KMS-11 (cell line): ENCODE results near the gene PIK3CG.
"Not testable (repeated sequence)": the region's sequence is repeated elsewhere in the genome, so short reads cannot be mapped to it uniquely, and the experiment has no call there.

Source experiments
- H2AFZ ChIP-seq: fragments of 200-600 bp; sonication (generic); 2 replicates; pipeline ENCODE4 v1.6.1; 2016; ENCODE audit warnings: antibody characterized with exemption, mixed run types, low read depth
- H3K27ac ChIP-seq: fragments of 200-600 bp; sonication (generic); 2 replicates; pipeline ENCODE4 v1.6.1; 2016; ENCODE audit warnings: mild to moderate bottlenecking, mixed run types
- H3K27me3 ChIP-seq: fragments of 200-600 bp; sonication (generic); 2 replicates; pipeline ENCODE4 v1.6.1; 2017; ENCODE audit warnings: mild to moderate bottlenecking, low read depth, mixed run types, moderate library complexity; ENCODE audit not compliant: insufficient read depth
- H3K36me3 ChIP-seq: fragments of 200-600 bp; sonication (generic); 2 replicates; pipeline ENCODE4 v1.6.1; 2017; ENCODE audit warnings: mild to moderate bottlenecking, mixed run types; ENCODE audit not compliant: insufficient read depth
- H3K4me1 ChIP-seq: fragments of 200-600 bp; sonication (generic); 2 replicates; pipeline ENCODE4 v1.6.1; 2016; ENCODE audit warnings: mild to moderate bottlenecking, low read depth, mixed run types; ENCODE audit not compliant: poor library complexity, severe bottlenecking
- H3K4me2 ChIP-seq: fragments of 200-600 bp; sonication (generic); 2 replicates; pipeline ENCODE4 v1.7.0; 2016; ENCODE audit warnings: mild to moderate bottlenecking, mixed run types
- H3K4me3 ChIP-seq: fragments of 200-600 bp; sonication (generic); IDR thresholded peaks from 2 replicates; pipeline ENCODE4 v1.6.1; 2017; ENCODE audit warnings: low read depth, low read length, mixed read lengths; ENCODE audit not compliant: insufficient read depth
- H3K79me2 ChIP-seq: fragments of 200-600 bp; sonication (generic); 2 replicates; pipeline ENCODE4 v1.6.1; 2016; ENCODE audit warnings: low read depth, mixed run types; ENCODE audit not compliant: insufficient read depth
- H3K9ac ChIP-seq: fragments of 200-600 bp; sonication (generic); 2 replicates; pipeline ENCODE4 v1.6.1; 2016; ENCODE audit warnings: mild to moderate bottlenecking, mixed run types
- H4K20me1 ChIP-seq: fragments of 200-600 bp; sonication (generic); 2 replicates; pipeline ENCODE4 v1.6.1; 2016; ENCODE audit warnings: mild to moderate bottlenecking, mixed run types; ENCODE audit not compliant: insufficient read depth
- TF ChIP-seq, protein P1 (sequence below): fragments of 200-600 bp; sonication (generic); conservative IDR thresholded peaks from 2 replicates; pipeline ENCODE4 v1.6.1; 2017; ENCODE audit warnings: low read depth, mild to moderate bottlenecking, antibody characterized with exemption, low read length, moderate library complexity, mixed read lengths

PIK3CG gene

DNA sequence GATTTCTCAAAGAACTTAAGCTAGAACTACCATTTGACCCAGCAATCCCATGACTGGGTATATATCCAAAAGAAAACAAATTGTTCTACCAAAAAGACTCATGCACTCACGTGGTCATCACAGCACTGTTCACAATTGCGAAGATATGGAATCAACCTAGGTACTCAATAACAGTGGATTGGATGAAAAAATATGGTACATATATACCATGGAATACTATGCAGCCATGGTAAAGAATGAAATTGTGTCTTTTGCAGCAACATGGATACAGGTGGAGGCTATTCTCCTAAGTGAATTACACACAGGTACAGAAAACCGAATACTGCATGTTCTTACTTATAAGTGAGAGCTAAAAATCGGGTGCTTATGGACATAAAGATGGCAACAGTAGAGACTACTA, 61.8 kb downstream of the PIK3CG start:
- no peaks in the 10 kb centered on the region for H4K20me1 ChIP-seq
- H2AFZ ChIP-seq: no peak overlapping the region
- H3K27me3 ChIP-seq: no peaks in the 10 kb centered on the region
- H3K27ac ChIP-seq: no peak overlapping the region
- TF ChIP-seq, protein P1, sequence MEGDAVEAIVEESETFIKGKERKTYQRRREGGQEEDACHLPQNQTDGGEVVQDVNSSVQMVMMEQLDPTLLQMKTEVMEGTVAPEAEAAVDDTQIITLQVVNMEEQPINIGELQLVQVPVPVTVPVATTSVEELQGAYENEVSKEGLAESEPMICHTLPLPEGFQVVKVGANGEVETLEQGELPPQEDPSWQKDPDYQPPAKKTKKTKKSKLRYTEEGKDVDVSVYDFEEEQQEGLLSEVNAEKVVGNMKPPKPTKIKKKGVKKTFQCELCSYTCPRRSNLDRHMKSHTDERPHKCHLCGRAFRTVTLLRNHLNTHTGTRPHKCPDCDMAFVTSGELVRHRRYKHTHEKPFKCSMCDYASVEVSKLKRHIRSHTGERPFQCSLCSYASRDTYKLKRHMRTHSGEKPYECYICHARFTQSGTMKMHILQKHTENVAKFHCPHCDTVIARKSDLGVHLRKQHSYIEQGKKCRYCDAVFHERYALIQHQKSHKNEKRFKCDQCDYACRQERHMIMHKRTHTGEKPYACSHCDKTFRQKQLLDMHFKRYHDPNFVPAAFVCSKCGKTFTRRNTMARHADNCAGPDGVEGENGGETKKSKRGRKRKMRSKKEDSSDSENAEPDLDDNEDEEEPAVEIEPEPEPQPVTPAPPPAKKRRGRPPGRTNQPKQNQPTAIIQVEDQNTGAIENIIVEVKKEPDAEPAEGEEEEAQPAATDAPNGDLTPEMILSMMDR: no peak
- no peak overlapping the region for H3K4me2 ChIP-seq
- H3K79me2 ChIP-seq: no peaks in the 10 kb centered on the region
- no peaks in the 10 kb centered on the region for H3K36me3 ChIP-seq
- no peak overlapping the region for H3K4me3 ChIP-seq
- H3K9ac ChIP-seq: no peak overlapping the region
- H3K4me1 ChIP-seq: peaks cover 5% of the 10 kb centered on the region

DNA sequence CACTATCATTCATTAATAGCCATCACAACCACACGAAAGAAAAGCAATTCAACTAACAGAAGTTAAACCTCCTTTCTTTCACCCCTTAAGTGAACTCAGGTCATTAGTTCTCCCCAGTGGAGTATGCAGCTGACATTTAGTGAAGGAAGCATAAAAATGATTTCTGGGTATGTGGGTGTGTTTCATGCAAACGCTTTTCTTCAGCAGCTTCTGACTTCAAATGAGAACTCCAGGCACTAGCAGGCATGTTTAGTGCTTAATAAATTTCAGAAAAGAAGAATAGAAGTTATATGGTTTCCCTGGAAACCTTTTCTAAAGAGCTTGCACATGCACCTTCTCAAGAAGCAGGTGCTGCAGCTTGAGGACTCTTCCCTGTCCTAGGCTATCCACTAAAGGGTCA, 62.5 kb downstream of the PIK3CG start:
- no peaks in the 10 kb centered on the region for H4K20me1 ChIP-seq
- no peaks in the 10 kb centered on the region for H3K36me3 ChIP-seq
- H3K4me1 ChIP-seq: peaks cover 5% of the 10 kb centered on the region
- no peak overlapping the region for H3K4me2 ChIP-seq
- no peak overlapping the region for H3K4me3 ChIP-seq
- no peaks in the 10 kb centered on the region for H3K79me2 ChIP-seq
- no peak overlapping the region for H3K27ac ChIP-seq
- no peak overlapping the region for H2AFZ ChIP-seq
- TF ChIP-seq, protein P1: no peak
- H3K9ac ChIP-seq: no peak overlapping the region
- H3K27me3 ChIP-seq: no peaks in the 10 kb centered on the region

DNA sequence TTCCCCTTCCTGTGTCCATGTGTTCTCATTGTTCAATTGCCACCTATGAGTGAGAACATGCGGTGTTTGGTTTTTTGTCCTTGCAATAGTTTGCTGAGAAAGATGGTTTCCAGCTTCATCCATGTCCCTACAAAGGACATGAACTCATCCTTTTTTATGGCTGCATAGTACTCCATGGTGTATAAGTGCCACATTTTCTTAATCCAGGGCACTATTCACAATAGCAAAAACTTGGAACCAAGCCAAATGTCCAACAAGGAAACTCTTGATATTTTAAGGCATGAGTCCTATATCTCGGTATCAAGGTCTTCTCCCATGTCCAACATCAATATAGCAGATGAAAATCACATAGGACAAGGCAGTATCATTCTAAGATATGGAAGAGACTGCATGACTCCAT, 64.5 kb downstream of the PIK3CG start:
- H3K4me1 ChIP-seq, H3K27ac ChIP-seq, H4K20me1 ChIP-seq, H3K9ac ChIP-seq, H3K27me3 ChIP-seq, H3K79me2 ChIP-seq, H3K4me2 ChIP-seq, H3K36me3 ChIP-seq, H2AFZ ChIP-seq, H3K4me3 ChIP-seq: not testable (repeated sequence)

DNA sequence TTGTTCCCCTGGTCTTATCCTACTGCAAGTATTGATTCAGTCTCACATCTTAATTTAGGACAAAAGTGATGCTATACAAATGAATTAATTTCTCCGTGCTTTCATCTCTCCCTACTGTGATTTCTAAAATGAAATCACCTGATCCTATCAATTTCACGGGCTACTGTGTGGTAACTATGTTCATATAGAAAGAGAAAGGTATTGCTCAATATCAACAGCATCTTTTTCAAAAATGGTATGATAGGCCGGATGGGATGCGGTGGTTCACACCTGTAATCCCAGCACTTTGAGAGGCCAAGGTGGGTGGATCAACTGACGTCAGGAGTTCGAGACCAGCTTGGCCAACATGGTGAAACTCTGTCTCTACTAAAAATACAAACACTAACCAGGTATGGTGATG, 71.2 kb downstream of the PIK3CG start:
- no peaks in the 10 kb centered on the region for H3K79me2 ChIP-seq
- no peaks in the 10 kb centered on the region for H3K36me3 ChIP-seq
- H2AFZ ChIP-seq: no peak overlapping the region
- no peak overlapping the region for H3K4me3 ChIP-seq
- H3K27me3 ChIP-seq: no peaks in the 10 kb centered on the region
- H3K27ac ChIP-seq: no peak overlapping the region
- TF ChIP-seq, protein P1: no peak
- no peaks in the 10 kb centered on the region for H3K4me1 ChIP-seq
- no peak overlapping the region for H3K9ac ChIP-seq
- H4K20me1 ChIP-seq: no peaks in the 10 kb centered on the region
- no peak overlapping the region for H3K4me2 ChIP-seq

DNA sequence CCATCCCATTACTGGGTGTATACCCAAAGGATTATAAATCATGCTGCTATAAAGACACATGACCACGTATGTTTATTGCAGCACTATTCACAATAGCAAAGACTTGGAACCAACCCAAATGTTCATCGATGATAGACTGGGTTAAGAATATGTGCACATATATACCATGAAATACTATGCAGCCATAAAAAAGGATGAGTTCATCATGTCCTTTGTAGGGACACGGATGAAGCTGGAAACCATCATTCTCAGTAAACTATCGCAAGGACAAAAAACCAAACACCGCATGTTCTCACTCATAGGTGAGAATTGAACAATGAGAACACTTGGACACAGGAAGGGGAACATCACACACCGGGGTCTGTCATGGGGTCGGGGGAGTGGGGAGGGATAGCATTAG, 73.0 kb downstream of the PIK3CG start:
- H2AFZ ChIP-seq, H3K4me1 ChIP-seq, H3K79me2 ChIP-seq, H3K9ac ChIP-seq, H3K4me3 ChIP-seq, H3K36me3 ChIP-seq, H4K20me1 ChIP-seq, H3K27me3 ChIP-seq, H3K4me2 ChIP-seq, H3K27ac ChIP-seq: not testable (repeated sequence)
